Dedifferentiated amniotic fluid mesenchymal stem cell (primary cell): ENCODE results near the gene C19orf67.
A peak's percentile ranks its signal among the peaks of the same experiment; 100 is the strongest.

Experiments used
- DNase-seq: peaks from one replicate; pipeline ENCODE4 v3.0.0-alpha.2; 2016; ENCODE audit errors: extremely low spot score

C19orf67 gene

DNA sequence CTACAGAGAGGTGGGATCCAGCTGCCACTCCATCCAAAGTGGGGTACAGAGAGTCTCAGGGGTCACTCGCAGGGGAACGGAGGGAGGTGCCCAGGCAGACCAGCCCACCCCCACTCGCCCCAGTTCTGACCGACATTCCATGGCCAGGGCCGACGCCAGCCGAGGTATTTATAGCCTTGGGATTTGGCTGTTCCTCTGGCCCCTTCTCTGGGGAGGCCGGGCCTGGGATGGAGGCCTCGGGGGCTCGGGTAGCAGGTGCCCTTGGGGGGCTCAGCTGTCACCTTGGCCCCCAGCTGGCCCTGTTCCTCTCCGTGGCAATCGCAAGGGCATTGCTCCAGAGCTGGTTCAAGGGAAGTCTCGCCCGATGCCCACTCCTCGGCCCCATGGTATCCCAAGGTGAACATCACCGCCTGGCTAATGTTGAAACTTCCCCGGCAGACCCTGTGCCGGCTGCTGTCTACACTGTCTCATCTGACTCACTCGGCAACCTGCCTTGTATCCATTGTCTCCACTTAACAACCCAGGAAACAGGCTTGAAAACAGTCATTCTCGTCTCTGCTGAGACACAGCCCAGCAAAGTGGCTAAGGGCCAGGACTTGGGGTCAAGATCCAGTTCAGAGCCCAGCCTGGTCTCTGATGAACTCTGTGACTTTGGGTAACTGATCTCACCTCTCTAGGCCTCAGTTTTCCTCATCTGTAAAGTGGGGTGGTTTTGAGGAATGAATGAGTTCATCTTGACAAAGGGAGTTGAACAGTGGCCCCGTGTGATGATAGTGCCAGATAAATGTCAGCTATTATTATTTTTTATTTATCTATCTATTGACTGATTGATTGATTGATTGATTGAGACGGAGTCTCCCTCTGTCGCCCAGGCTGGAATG, 22.2 kb upstream of the C19orf67 start:
- DNase-seq = no peak

DNA sequence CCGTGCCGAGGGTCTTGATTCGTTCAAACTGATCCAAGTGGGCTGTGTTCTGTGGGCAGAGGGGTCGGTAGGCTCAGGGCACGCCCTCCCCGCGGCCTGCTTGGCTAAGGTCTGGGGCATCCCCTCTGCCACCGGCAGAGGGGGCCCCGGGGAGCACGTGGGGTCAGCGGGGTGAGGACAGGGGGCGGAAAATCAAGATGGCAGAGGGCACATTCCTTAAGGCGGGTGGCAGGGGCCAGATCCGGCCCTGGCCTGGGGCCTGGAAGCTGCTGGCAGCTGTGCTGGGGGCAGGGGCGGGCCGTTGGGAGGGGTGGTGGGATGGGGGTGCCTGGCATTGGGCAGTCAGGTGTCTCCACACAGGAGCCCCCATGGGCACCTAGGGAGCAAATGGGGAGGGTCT, 21.3 kb upstream of the C19orf67 start:
- DNase-seq = no peak

DNA sequence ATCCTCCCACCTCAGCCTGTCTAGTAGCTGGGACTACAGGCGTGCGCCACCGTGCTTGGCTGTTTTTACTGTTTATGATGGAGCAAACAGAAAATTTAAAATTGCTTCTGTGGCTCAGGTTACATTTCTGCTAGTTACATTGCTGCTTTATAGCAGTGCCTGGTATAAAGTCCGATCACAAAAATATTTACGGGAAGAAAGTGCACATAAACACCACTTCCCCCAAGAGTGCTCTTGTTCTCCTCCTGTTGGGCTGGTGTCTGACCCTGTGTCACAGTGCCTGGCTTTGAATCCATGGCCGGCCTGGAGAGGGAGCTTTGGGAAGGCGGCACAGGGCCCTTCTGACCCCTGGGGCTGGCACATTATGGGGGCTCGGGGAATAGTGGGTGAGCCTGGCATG, 20.1 kb upstream of the C19orf67 start:
- no peak for DNase-seq

GRCh38 chr19:14103310-14103709, 17.7 kb upstream of the C19orf67 start:
- no peak for DNase-seq

GRCh38 chr19:14102756-14103155, 17.2 kb upstream of the C19orf67 start:
- no peak for DNase-seq

GRCh38 chr19:14102102-14102696, 16.6 kb upstream of the C19orf67 start:
- no peak for DNase-seq

DNA sequence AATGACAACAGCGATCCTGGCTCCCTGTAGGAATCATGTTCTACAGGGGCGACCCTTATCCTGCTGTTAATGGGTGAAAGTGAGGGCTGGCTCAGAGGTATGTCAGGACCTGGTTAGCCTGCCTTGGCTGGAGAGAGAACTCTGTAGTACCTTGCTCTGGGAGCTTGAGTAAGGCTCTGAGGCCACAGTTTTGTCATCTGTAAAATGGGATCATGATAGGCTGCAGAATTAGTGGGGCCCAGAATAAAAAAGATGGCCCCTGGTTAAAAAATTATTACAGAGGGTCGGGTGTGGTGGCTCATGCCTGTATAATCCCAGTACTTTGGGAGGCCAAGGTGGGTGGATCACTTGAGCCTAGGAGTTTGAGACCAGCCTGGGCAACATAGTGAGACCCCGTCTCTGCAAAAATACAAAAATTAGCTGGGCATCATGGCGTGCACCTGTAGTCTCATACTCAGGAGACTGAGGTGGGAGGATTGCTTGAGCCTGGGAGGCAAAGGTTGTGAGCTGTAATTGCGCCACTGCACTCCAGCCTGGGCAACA, 15.5 kb upstream of the C19orf67 start:
- no peak for DNase-seq

DNA sequence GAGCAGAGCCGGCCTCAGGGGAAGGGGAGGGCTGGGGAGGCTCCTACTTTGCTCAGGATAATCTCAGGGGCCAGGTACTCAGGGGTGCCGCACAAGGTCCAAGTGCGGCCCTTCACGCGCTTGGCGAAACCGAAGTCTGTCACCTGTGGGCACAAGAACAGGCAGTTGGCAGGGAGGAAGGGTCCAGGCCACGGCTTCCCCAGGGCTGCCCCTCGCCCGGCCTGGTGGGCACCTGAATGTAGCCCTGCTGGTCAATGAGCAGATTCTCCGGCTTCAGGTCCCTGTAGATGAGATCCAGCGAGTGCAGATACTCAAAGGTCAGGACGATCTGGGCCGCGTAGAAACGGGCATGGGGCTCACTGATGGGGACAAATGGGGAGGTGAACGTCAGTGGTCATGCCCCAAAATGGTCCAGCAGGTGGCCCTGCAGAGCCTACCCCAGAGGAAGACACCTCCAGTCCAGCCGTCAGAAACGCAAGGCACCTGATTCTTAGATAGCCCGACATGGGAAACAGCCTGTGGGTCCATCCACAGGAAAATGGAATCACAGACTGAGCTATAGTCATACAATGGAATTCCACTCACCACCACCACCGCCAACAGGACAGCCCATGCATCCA, 12.1 kb upstream of the C19orf67 start:
- DNase-seq = no peak

DNA sequence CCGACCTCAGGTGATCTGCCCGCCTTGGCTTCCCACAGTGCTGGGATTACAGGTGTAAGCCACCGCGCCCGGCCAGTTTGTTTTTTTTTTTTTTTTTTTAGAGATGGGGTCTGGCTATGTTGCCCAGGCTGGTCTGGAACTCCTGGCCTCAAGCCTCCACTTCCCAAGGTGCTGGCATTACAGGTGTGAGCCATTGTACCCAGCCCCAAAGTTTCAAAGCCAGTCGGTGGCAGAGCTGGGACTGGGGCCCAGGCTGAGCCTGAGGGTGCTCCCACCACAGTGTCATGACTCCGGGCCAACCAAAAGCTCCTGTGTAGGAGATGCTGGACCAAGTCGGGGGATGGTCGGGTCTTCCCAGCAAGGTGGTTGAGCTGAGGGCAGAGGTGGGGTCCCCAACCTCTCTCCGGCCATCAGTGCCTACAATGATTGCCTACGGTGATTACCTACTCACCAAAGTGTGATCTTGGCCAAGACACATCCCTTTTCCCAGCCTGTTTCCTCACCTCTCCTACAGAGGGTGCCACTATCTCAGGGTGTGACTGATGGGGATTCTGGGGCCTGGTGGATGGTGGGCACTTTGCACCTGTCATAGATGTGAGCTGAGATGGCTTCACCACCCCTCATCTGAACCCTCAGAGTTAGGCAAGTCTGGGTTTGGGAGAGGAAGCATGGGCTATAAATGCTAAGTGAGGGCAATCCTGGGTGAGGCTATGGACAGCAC, 10.8 kb upstream of the C19orf67 start:
- no peak for DNase-seq

- DNase-seq = no peak
These were observed 9.3 kb upstream of the C19orf67 start for GRCh38 chr19:14094854-14095253.

DNA sequence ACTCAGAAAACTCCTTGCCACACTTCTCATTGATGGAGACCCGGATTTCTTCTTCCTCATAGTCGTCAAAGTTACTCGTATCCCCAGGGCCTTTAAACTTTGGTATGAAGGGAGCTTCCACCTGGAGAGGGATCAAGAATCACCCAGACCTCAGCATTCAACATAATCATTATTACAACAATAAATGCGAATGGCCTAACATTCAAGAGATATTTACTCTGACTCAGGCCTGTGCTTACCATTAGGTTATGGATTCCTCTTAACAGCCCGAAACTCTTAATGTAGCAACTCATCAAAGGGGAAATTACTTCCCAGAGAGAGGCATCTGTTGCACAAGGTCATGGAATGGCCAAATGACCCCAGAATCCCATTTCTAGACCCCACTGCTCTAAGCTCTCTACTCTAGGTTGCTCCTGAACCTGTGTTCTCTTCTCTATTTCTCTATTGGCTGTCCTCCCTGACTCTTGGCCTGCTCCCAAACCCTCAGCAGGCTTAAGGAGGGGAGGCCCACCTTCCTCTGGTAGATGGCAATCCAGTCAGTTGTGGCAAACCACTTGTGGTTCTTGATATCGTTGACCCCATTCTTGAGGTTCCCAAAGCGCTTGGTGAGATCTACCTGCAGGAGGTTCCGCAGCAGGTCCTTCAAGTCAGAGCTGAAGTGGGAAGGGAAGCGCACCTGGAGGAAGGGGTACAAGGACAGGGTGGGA, 7.7 kb upstream of the C19orf67 start:
- DNase-seq = no peak

DNA sequence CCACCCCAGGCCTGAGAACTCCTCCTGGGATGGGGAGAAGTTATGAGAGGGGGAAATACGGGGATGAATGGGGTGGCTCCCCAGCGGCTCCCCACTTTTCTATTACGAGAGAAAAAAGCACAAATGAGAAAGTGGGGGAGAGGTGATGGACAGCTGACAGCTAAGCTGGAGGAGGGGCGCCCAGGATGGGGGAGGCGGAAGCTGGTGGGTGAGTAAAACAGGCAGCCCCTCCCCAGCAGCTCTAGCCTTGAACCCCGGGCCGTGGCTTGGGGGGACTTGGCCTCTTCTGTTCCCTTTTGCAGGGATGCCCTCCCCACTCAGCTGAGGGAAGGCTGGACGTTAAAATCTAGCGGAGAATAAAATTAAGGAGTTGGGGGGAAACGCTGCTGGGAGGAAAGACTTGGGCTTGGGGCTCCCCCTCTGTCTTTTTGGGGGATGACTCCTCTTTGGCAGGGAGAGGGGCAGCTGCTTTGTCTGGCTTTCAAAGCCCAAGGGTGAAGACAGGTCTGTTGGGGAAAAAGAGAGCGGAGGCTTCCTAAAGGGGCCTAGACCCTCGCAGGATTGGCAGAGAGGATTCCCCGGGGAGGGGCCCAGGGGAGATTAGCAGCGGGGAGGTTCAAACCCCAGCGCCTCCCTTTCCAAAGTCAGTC, 6.4 kb upstream of the C19orf67 start:
- no peak for DNase-seq

DNA sequence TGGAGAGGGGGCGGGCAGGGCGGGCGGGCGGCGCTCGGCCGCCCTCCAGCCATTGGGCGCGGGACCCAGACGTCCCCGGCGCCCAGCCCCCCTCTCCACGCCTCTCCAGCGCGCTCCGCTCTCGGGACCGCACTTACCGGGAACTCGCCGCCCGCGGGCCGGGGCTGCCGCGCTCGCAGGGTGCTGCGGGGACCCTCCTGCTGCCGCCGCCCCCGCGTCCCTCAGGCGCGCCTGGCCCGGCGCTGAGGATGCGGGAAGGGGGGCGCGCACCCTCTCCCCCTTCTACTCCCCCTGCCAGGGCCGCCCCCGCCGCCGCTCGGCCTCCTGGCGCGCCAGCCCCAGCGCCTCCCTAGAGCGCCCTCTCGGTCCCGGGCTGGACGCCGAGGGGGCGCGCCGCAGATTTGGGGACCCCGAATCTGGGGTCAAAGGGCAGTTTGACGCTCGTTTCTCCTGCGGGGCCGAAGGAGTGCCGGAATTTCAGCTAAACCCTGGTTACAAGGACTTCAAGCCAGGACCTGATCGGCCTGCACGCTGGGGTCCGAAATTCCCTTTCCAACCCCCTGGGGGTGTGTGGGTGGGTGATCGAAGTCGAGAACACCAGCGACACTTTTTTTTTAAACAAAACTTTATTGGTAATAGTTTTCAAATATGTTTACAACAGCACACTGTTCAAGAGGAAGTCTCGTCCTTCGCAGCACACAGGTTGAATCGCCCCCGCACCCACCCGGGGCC, 5.7 kb upstream of the C19orf67 start:
- DNase-seq = peak; percentile 19

GRCh38 chr19:14090509-14091080, 5.0 kb upstream of the C19orf67 start, which contains the start of gene SAMD1:
TSS of gene SAMD1 (minus strand) at chr19:14090751.
- DNase-seq = peak; percentile 74

DNA sequence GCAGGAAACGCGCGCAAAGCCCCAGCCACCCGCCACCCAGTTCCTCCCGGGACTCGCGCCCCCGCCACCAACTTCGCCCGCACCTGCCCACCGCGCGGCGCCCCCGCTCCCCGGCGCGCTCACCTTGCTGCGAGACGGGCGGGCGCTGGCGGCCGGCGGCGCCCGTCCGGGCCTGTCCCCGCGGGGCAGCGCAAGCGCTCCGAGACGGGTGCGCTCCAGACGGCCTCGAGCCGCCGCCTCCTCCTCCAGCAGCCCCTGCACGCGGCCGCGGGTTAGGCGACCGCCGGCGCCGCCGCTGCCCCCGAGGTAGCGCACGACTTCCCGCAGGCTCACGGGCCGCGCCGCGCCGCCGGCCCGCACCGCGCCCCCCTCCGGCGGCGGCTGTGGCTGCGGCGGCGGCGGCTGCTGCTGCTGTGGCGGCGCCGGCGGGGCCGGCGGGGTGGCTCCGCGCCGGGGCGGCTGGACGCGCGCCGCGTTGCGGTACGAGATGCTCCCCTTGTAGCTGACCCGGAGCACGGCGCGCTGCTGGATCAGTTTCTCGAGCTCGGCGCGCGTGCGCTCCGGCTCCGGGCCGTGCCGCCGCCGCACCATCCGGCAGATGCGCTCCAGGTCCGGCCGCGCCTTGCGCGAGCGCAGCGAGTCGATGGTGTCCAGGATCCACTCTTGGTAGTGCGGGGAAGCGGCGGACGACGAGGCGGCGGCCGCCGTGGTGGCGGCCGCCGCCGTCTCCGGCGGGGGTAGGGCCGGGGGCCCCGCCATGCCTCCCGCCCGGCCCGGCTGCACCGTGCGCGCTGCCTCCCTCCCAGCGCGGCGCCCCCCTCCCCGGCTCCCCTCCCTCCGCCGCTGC, 4.3 kb upstream of the C19orf67 start:
- DNase-seq = peak; percentile 44

DNA sequence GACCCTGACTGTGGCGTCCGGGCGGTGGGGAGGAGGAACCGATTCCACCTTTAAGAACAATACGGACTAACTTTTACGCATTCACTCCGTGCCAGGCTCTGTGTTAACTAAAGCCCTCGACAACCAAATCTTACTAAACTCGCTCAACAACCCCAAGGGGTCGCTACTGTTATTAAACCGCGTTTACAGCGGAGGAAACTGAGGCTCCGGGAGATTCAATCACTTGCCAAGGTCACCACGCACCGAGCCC, 3.8 kb upstream of the C19orf67 start:
- no peak for DNase-seq

- no peak for DNase-seq
These were observed 3.2 kb upstream of the C19orf67 start for GRCh38 chr19:14088634-14089411.

GRCh38 chr19:14086098-14086497, 515 bp upstream of the C19orf67 start:
- no peak for DNase-seq

- no peak for DNase-seq
These were observed 3.0 kb downstream of the C19orf67 start for GRCh38 chr19:14082675-14082960.
